GM10248 (cell line): ENCODE data around the gene RACGAP1.

Experiments used
- CTCF ChIA-PET: fragments of 300-600 bp; sonication (Branson Sonifier 250); formaldehyde crosslinking; extraction: SDS; loops from one replicate; lab custom pipeline; 2021; ENCODE audit warnings: antibody characterized with exemption; lab: Yijun Ruan, JAX
- POLR2A ChIA-PET: fragments of 350-650 bp; sonication (Branson Sonifier 250); formaldehyde crosslinking; extraction: SDS; loops from one replicate; lab custom pipeline; 2020; ENCODE audit warnings: antibody characterized with exemption; lab: Yijun Ruan, JAX
- DNase-seq: peaks from one replicate; pipeline ENCODE4 v3.0.0; 2012; ENCODE audit errors: extremely low spot score
- TF ChIP-seq, protein P1 (sequence below): IDR thresholded peaks from 2 replicates; pipeline ENCODE4 v1.5.1; 2012; ENCODE audit warnings: mild to moderate bottlenecking, low read depth; ENCODE audit errors: extremely low read depth, missing control alignments, control extremely low read depth

Gene RACGAP1

DNA sequence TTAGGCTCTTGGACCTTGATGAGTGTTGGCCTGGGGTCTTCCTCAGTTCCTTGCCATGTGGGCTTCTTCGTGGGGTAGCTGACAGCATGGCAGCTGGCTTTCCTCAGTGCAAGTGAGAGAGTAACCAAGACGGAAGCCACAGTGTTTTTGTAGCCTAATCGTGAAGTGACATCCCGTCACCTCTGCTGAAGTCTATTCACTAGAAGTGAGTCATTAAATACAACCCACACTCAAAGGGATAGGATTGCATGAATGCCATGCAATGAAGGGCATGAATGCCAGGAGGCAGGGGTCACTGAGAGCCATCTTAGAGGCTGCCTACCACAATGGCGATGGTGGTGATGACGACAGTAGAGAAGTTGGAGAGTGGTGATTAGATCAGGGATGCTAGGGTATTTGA lies 18.6 kb upstream of the RACGAP1 start:
- DNase-seq: no peak
- CTCF ChIA-PET: interaction anchor here (0.7 to 14.2 kb wide), 4 partner anchors 10 to 76 kb away, joined by 3 to 125 read pairs (median 64); partner anchors contain the start of gene AQP6
- POLR2A ChIA-PET: no interaction called here
- TF ChIP-seq, protein P1, sequence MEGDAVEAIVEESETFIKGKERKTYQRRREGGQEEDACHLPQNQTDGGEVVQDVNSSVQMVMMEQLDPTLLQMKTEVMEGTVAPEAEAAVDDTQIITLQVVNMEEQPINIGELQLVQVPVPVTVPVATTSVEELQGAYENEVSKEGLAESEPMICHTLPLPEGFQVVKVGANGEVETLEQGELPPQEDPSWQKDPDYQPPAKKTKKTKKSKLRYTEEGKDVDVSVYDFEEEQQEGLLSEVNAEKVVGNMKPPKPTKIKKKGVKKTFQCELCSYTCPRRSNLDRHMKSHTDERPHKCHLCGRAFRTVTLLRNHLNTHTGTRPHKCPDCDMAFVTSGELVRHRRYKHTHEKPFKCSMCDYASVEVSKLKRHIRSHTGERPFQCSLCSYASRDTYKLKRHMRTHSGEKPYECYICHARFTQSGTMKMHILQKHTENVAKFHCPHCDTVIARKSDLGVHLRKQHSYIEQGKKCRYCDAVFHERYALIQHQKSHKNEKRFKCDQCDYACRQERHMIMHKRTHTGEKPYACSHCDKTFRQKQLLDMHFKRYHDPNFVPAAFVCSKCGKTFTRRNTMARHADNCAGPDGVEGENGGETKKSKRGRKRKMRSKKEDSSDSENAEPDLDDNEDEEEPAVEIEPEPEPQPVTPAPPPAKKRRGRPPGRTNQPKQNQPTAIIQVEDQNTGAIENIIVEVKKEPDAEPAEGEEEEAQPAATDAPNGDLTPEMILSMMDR: no peak

DNA sequence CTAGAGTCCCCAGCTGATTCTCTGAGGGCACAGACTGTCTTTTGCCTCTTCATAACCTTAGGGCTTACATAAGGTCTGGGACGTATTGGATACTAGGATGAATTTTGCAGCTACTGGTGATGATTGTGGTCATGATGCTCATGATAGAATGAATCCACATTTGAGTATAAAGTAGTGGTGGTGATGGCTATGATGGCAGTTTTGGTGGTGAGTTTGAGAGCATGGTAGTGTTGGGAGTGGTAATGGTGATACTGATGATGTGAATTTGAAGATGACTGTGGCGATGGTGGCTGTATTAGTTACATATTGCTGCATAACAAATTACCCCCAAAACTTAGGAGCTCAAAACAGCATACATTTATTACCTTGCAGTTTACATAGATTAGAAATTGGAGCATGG lies 18.0 kb upstream of the RACGAP1 start:
- POLR2A ChIA-PET: no interaction called here

DNA sequence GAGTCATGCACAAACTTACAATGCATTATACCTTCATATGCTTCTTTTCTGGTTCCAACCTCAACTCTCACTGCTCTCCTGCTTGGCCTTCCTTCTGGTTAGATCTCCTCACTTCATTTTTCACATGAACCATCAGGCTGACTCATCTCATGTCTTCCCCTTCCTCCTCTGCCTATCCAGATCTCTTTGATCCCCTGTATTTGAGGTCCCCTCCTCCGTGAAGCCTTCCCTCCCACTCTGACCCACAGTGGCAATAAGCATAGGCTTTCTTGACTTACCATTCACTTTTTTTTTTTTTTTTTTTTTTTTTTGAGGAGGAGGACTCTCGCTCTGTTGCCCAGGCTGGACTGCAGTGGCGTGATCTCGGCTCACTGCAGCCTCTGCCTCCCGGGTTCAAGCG lies 17.4 kb upstream of the RACGAP1 start:
- ChIA-PET POLR2A (no interaction called here), CTCF (interaction anchor here (1.4 to 14.2 kb wide), 4 partner anchors 9 to 75 kb away, joined by 3 to 125 read pairs (median 64); partner anchors contain the start of gene AQP6)
- TF ChIP-seq, protein P1: no peak
- no peak for DNase-seq

More for the DNA sequence above, 18.0 kb upstream of the RACGAP1 start:
- no peak for DNase-seq
- CTCF ChIA-PET: interaction anchor here (0.7 to 14.2 kb wide), 5 partner anchors 9 to 76 kb away, joined by 3 to 125 read pairs (median 4); partner anchors contain the start of gene AQP6
- TF ChIP-seq, protein P1: no peak

DNA sequence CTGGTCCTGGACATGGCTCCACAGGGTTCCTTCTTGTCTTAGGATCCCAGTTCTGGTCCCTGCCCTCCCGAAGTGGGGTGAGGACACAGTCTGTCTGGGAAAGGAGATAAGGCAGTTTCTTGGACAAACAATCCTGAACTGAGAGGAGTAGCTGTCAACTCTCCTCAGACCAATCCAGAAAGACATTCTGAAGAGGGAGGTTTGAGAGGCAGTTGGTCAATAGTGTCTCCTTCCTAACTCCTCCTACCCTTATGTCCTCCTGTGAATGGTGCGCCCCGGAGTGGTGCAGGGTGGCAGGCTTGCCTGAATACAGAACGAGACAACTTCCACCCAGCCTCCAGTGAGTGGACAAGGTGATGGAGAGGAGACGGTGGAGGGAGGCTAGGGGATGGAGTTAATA lies 16.7 kb upstream of the RACGAP1 start:
- CTCF ChIA-PET: interaction anchor here (1.3 to 14.2 kb wide), 6 partner anchors 8 to 96 kb away, joined by 3 to 125 read pairs (median 4); partner anchors contain the start of genes AQP6 and RACGAP1
- POLR2A ChIA-PET: no interaction called here
- DNase-seq: no peak
- TF ChIP-seq, protein P1: no peak

DNA sequence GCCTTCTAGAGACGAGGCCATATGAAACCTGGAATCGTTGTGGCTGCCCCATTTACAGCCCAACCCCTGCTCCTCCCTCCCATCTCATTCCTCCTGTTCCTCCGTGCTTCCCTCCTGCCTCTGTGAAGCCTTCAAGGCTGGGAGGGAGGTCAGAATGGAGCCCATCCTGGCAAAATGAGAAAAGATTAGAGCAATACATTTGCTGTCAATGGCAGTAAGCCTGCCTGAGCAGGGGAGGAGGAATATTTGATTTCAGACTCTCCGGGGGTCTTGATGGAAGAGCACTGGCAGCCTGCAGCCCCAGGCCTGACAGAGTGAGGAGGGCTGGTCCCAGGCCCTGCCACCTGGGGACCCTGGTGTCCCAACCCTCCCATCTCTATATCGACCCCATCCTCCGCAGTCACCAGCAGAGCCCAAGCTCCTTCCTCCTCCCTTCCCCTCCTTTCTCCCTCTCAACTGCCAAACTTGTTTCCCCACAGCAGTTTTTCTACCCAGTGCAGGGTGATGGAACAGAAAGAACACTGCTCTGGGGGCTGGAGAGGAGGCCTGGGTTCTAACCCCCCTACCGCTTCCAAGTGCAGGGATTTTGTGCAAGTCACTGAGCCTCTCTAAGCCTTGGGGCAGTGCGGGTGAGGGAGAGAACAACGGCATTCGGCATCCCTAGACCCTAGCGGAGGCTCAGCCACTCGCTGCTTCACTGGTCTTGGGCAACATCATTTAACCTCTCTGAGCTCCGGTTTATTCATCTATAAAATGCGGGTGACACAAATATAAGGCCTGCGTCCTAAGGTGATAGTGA lies 16.0 kb upstream of the RACGAP1 start:
- TF ChIP-seq, protein P1: no peak
- DNase-seq: no peak
- CTCF ChIA-PET: interaction anchor here (1.3 to 14.2 kb wide), 7 partner anchors 9 to 96 kb away, joined by 3 to 125 read pairs (median 35); partner anchors contain the start of genes AQP6 and RACGAP1
- POLR2A ChIA-PET: no interaction called here

DNA sequence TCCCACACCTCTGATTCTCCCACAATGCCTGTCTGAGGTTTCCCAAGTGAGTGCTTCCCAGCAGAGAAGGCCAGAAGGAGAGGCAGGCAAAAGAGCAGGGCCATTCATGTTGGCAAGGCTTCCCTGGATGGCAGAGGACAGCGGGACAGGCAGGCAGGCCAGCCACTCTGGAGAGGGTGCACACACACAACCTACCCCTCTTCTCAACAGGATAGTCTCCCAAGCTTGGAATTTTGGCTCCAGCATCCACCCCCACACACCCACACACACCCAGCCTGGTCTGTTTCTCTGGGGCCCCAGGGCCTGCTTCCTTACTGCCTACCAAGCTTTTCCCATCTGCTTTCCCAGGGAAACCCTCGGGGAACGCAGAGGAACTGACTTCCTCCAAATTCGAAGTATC lies 15.4 kb upstream of the RACGAP1 start:
- DNase-seq: no peak
- TF ChIP-seq, protein P1: no peak
- POLR2A ChIA-PET: no interaction called here
- CTCF ChIA-PET: interaction anchor here (0.9 to 14.2 kb wide), 12 partner anchors 8 to 95 kb away, joined by 3 to 125 read pairs (median 14); partner anchors contain the start of gene AQP6
